Epidermal melanocyte (primary cell): ENCODE data around the gene CNTN1.

ENCODE experiments used
- DNase-seq: peaks from one replicate; pipeline ENCODE4 v3.0.0; 2011; ENCODE audit warnings: low spot score; ENCODE audit not compliant: insufficient read length

Gene CNTN1

GRCh38 chr12:40691913-40692764 lies at the start of gene CNTN1:
CNTN1 (plus strand) TSS chr12:40692439.
- DNase-seq = peak; percentile 89

- no peak for DNase-seq
These were observed 48.7 kb upstream of the CNTN1 start for GRCh38 chr12:40643506-40643905.

- no peak for DNase-seq
These were observed 48.3 kb upstream of the CNTN1 start for GRCh38 chr12:40643976-40644375.

GRCh38 chr12:40644708-40645107 lies 47.5 kb upstream of the CNTN1 start:
- DNase-seq = no peak

GRCh38 chr12:40645361-40645760 lies 46.9 kb upstream of the CNTN1 start:
- no peak for DNase-seq

DNA sequence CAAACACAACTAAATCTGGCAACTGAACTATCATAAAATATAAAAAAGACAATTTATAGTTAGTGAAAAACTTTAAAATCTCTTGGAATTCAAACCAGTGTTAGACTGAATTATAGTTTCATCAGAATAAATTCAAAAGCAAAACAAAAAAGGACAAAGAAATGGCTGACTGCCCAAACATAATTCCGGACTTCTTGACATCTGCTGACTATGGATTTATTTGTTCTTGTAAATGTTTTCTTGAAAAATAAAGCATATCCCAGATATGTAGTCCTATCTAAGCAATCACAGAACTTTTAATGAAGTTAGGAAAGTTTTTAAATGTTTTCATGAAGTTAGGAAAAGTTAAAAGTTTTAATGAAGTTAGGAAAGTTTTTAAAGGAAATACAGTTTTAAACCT lies 45.8 kb upstream of the CNTN1 start:
- no peak for DNase-seq

- DNase-seq = no peak
These were observed 45.3 kb upstream of the CNTN1 start for GRCh38 chr12:40646911-40647310.

- no peak for DNase-seq
These were observed 44.6 kb upstream of the CNTN1 start for GRCh38 chr12:40647651-40648050.

GRCh38 chr12:40648519-40648918 lies 43.7 kb upstream of the CNTN1 start:
- DNase-seq = no peak

DNA sequence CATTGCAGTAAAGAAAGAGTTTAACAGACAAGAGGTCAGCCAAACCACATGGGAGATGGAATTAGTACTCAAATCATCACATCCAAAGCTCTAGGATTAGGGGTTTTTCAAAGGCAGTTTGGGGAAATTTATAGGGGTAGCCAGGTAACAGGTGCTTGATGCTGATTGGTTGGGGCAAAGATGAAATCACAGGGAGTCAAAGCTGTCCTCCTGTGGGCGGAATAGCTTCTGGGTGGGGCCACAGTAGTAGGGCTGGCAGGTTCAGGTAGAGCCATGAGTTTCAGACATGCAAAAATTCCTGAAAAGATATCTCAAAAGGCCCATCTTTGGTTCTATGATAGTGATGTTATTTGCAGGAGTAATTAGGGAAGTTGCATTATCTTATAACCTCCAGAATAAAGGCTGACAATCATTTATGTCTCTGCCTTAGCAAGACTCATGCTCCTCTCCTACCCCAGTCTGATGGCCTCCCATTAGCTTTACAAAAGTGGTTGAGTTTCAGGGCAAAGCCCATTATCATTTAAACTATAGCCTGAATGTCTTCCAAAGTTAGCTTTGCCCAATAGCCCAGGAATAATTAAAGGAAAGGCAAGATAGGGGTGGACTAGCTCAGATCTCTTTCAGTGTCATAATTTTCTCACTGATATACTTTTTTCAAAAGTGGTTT lies 42.1 kb upstream of the CNTN1 start:
- DNase-seq = no peak

GRCh38 chr12:40655451-40655850 lies 36.8 kb upstream of the CNTN1 start:
- DNase-seq = no peak

DNA sequence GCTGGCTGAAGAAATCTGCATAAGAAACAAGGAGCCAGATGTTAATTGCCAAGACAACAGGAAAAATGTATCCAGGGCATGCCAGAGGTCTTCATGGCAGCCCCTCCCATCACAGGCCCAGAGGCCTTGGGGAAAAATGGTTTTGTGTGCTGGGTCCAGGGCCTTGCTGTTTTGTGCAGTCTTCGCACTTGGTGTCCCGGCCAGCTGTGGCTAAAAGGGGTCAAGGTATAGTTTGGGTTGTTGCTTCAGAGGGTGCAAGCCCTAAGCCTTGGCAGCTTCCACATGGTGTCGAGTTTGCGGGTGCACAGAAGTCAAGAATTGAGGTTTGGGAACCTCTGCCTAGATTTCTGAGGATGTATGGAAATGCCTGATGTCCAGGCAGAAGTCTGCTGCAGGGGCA lies 29.9 kb upstream of the CNTN1 start:
- no peak for DNase-seq

DNA sequence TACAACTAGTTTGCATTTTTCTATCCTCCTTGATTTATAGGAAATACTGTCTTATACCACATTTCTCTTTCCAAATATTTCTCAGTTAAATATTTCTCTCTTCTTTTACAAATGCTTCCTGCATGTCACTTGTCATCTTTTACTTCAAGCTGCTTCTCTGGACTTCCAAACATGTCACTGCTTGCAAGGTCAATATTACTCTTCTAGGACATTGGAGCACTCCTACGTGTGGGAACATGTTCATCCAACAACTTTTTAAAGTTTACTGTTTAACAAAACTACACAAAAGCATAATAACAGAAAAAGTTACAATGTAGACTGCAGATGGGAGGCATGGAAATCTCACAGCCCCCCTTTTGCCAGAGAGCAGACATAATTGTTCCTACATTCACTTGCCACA lies 28.5 kb upstream of the CNTN1 start:
- no peak for DNase-seq

- DNase-seq = no peak
These were observed 24.1 kb upstream of the CNTN1 start for GRCh38 chr12:40668099-40668529.

GRCh38 chr12:40672741-40673271 lies 19.4 kb upstream of the CNTN1 start:
- DNase-seq = peak; percentile 37

- no peak for DNase-seq
These were observed 11.1 kb upstream of the CNTN1 start for GRCh38 chr12:40681148-40681547.

GRCh38 chr12:40684986-40685385 lies 7.3 kb upstream of the CNTN1 start:
- DNase-seq = no peak

- no peak for DNase-seq
These were observed 4.0 kb upstream of the CNTN1 start for GRCh38 chr12:40688085-40688725.

DNA sequence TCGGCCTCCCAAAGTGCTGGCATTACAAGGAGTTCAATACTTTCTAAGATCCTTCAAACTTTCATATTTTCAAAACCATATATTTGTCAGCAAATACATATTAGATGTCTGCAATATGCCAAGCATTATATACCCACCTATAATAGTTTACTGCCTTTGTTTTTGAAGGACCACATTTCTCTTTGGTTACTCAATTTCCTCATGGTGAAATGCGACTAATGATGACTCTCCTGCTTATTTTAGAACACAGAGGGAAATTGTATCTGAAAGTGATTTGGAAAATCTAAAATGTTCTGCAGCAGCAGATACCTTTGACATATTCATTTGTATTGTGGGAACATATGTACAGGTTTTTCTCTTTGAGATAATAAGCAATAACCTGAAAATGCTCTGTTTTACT lies 2.7 kb upstream of the CNTN1 start:
- no peak for DNase-seq

DNA sequence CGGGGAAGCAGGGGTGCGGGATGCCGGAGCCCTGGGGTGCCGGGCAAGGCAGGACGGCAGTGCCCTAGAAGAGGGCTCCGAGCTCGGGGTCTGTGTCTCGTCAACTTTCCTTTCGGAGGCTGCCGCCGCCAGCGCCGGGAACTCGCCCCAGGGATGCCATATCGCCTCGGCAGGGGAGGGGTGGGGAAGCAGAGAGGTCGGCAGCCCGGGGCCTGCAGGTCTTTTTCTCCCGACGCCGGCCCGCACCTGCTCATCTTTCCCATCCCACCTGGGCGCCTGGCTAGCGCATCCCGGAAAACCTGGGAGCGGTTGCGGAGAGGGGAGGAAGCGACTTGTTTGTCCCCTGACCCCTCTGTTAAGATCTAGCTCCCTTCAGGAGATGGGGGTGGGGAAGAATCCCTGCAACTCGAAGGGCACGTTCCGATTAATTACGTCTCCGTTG lies 547 bp downstream of the CNTN1 start:
- no peak for DNase-seq

- no peak for DNase-seq
These were observed 1.1 kb downstream of the CNTN1 start for GRCh38 chr12:40693207-40693821.
